Measurements from ENCODE around the gene RFC2. TPM values are rescaled to one million over a fixed set of nuclear protein-coding genes. Genes with fewer than 3 reads are reported as not detected.

RFC2 gene
- polyA plus RNA-seq, 2 of the 4 experiments (the other 2 are of a cell fraction), result 44.6 to 71.2 TPM

DNA sequence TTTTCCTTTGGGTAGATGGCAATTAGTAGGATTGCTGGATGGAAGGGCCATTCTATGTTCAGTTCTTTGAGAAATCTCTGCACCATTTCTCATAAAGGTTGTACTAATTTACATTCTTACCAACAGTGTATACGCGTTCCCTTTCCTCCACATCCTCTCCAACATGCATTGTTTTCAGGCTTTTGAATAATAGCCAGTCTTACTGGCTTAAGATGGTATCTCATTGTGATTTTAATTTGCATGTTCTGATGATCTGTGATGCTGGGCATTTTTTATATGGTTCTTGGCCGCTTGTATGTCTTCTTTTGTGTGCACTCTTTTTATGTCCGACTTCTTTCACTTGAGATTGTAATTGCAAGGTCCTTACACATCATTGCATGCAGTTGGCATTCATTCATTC, 46.7 kb upstream of the RFC2 start (continued):
- TF ChIP-seq BHLHE40 (IDR thresholded peaks at IDR 0.05; ENCODE audit: low read depth, low read length) (no peak), POLR2AphosphoS2 (conservative IDR thresholded peaks at IDR 0.05; ENCODE audit: low read length) (no peak), HOXB5 (CRISPR knock-in tag; IDR thresholded peaks at IDR 0.05) (no peak)

DNA sequence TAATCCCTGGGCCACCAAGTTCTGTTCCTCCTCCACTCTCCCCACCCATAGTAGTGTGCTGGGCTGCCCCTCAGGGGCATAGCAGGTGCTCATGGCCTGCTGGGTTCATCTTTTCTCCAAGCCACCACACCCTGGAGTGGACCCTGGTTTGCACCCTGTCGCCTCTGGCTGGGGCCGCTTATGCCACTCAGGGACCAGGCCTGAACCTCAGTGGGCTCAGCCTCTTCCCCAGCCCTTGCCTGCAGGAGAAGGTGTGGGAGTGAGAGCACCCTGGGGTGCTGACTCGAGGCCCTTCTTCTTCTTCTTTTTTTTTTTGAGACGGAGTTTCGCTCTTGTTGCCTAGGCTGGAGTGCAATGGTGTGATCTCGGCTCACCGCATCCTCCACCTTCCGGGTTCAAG, 45.2 kb upstream of the RFC2 start:
- ATAC-seq (no peak), FAIRE-seq (no peak), DNase-seq (ENCODE audit: low read depth in 1 of 2, low spot score in 1 of 2) (no peak)
- no peak overlapping the region for H3K27ac ChIP-seq
- ChIA-PET CTCF (no interaction called here), POLR2A (no interaction called here)
- 96% methylated on average over 8 of the region's 8 CpGs for WGBS (ENCODE audit: missing lambda C conversion rate)
- H3K9me3 ChIP-seq, result no peaks in the 10 kb centered on the region
- H3K4me1 ChIP-seq, result peaks cover 13% of the 10 kb centered on the region
- H3K4me2 ChIP-seq, result no peak overlapping the region
- TF ChIP-seq NR3C1 (IDR thresholded peaks at IDR 0.05) (no peak), TP53 (CRISPR knock-in tag; IDR thresholded peaks at IDR 0.05) (no peak), RCOR1 (IDR thresholded peaks at IDR 0.05; ENCODE audit: low read depth, low read length) (no peak)
- TF ChIP-seq, protein P1, sequence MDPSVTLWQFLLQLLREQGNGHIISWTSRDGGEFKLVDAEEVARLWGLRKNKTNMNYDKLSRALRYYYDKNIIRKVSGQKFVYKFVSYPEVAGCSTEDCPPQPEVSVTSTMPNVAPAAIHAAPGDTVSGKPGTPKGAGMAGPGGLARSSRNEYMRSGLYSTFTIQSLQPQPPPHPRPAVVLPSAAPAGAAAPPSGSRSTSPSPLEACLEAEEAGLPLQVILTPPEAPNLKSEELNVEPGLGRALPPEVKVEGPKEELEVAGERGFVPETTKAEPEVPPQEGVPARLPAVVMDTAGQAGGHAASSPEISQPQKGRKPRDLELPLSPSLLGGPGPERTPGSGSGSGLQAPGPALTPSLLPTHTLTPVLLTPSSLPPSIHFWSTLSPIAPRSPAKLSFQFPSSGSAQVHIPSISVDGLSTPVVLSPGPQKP (IDR thresholded peaks at IDR 0.05; ENCODE audit: low read depth, low read length), result no peak
- no peak overlapping the region for H3K4me3 ChIP-seq

DNA sequence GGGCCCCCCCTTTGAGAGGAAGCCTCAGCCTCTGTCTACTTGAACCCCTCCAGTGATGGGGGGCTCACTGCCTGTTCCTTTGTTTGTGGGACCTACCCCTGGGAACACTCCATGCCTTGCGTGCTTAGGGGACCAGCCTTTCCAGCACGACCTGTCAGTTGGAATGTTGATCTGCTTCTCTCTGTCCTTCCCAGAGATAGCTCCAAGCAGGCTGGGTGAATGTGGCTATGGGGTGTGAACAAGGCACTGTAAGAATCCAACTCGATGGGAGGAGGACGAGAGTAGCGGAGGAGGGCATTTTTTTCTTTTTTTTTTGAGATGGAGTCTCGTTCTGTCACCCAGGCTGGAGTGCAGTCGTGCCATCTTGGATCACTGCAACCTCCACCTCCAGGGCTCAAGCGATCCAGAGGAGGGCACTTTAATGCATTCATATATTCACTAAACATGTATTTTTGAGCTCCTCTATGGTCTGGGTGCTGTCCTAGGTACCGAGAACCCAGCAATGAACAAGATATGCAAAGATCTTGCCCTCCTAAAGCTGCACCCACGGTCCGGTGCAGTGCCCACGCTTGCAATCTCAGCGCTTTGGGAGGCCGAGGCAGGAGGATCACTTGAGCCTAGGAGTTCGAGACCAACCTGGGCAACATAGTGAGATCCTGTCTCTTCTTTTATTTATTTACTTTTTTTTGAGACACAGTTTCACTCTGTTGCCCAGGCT, 43.5 kb upstream of the RFC2 start:
- DNase-seq (ENCODE audit: low read depth in 1 of 2, low spot score in 1 of 2) (no peak), ATAC-seq (no peak), FAIRE-seq (no peak)
- no peak overlapping the region for H3K4me2 ChIP-seq
- TF ChIP-seq, protein P2, sequence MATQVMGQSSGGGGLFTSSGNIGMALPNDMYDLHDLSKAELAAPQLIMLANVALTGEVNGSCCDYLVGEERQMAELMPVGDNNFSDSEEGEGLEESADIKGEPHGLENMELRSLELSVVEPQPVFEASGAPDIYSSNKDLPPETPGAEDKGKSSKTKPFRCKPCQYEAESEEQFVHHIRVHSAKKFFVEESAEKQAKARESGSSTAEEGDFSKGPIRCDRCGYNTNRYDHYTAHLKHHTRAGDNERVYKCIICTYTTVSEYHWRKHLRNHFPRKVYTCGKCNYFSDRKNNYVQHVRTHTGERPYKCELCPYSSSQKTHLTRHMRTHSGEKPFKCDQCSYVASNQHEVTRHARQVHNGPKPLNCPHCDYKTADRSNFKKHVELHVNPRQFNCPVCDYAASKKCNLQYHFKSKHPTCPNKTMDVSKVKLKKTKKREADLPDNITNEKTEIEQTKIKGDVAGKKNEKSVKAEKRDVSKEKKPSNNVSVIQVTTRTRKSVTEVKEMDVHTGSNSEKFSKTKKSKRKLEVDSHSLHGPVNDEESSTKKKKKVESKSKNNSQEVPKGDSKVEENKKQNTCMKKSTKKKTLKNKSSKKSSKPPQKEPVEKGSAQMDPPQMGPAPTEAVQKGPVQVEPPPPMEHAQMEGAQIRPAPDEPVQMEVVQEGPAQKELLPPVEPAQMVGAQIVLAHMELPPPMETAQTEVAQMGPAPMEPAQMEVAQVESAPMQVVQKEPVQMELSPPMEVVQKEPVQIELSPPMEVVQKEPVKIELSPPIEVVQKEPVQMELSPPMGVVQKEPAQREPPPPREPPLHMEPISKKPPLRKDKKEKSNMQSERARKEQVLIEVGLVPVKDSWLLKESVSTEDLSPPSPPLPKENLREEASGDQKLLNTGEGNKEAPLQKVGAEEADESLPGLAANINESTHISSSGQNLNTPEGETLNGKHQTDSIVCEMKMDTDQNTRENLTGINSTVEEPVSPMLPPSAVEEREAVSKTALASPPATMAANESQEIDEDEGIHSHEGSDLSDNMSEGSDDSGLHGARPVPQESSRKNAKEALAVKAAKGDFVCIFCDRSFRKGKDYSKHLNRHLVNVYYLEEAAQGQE (IDR thresholded peaks at IDR 0.05), result peak; percentile 60; the same call in 1 of the 2 replicates
- no peak for TF ChIP-seq RARB (CRISPR knock-in tag; IDR thresholded peaks at IDR 0.05)
- TF ChIP-seq RFX5 (IDR thresholded peaks at IDR 0.05), result no peak
- TF ChIP-seq EHMT2 (IDR thresholded peaks at IDR 0.05; ENCODE audit: low read depth), result no peak
- peaks cover 21% of the 10 kb centered on the region for H3K4me1 ChIP-seq
- no peak overlapping the region for H3K4me3 ChIP-seq
- 95% methylated on average over 15 of the region's 15 CpGs for WGBS (ENCODE audit: missing lambda C conversion rate)
- no peak overlapping the region for H3K27ac ChIP-seq
- CTCF ChIA-PET, result interaction anchor here (0.5 to 2.5 kb wide), 5 partner anchors 22 to 1880 kb away, joined by 3 to 12 read pairs (median 4); no protein-coding TSS in a partner anchor
- H3K9me3 ChIP-seq, result no peaks in the 10 kb centered on the region
- POLR2A ChIA-PET, result interaction anchor here (0.5 kb wide), 1 partner anchor 85 kb away, joined by 5 read pairs; no protein-coding TSS in a partner anchor

DNA sequence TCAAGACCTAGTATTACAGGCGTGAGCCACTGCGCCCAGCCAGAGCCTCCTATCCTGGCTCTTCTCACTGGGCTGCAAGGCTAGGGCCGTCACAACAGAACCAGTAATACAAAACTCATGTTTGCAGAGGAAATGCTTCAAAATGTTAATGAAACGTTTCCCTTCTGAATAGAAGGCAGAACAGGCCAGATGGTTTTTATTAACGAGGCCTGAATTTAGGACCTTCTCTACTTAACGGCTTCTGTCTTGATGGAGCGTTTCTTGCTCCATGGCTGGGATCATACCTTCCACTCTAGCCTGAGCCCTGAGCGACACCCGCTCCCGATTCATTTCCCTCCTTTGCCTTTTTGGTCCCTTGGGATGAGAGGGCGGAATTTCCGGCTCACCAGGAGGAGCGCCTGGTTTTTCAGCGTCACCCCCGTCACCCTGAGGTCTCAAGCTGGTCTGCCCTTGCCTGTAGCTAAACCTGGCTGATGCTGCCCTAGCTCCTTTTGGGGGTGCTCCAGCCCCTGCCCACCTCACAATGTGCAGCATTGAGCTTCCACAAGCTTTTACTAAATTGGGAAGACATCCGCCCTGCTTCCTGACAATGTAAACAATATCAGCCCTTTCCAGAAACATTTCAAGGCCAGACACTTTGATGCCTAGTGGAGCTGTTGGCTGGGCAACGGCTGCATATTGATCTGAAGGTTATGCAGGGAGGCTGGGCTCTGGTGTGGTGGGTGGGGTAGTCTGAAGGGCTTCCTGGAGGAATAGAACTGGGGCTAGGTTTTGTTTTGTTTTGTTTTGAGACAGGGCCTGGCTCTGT, 40.2 kb upstream of the RFC2 start:
- TF ChIP-seq, protein P3, sequence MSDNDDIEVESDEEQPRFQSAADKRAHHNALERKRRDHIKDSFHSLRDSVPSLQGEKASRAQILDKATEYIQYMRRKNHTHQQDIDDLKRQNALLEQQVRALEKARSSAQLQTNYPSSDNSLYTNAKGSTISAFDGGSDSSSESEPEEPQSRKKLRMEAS (IDR thresholded peaks at IDR 0.05), result no peak
- TF ChIP-seq HEYL (CRISPR knock-in tag; IDR thresholded peaks at IDR 0.05) (no peak), GATA3 (IDR thresholded peaks at IDR 0.05; ENCODE audit: borderline replicate concordance) (no peak), MYC (IDR thresholded peaks at IDR 0.05; ENCODE audit: borderline replicate concordance, low read length) (no peak), JUN (IDR thresholded peaks at IDR 0.05) (no peak), RFX5 (IDR thresholded peaks at IDR 0.05) (no peak), RAD21 (conservative IDR thresholded peaks at IDR 0.05 in 1 of 2, IDR thresholded peaks at IDR 0.05 in 1 of 2) (no peak), ZSCAN20 (CRISPR knock-in tag; IDR thresholded peaks at IDR 0.05) (no peak), FOXS1 (CRISPR knock-in tag; IDR thresholded peaks at IDR 0.05) (no peak)
- TF ChIP-seq, protein P4, sequence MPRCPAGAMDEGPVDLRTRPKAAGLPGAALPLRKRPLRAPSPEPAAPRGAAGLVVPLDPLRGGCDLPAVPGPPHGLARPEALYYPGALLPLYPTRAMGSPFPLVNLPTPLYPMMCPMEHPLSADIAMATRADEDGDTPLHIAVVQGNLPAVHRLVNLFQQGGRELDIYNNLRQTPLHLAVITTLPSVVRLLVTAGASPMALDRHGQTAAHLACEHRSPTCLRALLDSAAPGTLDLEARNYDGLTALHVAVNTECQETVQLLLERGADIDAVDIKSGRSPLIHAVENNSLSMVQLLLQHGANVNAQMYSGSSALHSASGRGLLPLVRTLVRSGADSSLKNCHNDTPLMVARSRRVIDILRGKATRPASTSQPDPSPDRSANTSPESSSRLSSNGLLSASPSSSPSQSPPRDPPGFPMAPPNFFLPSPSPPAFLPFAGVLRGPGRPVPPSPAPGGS (IDR thresholded peaks at IDR 0.05), result no peak
- ATAC-seq (no peak), FAIRE-seq (no peak), DNase-seq (ENCODE audit: low read depth in 1 of 2, low spot score in 1 of 2) (no peak)
- ChIA-PET CTCF (interaction anchor here (1.3 to 3.0 kb wide), 3 partner anchors 68 to 107 kb away, joined by 3 to 17 read pairs (median 5); no protein-coding TSS in a partner anchor), POLR2A (interaction anchor here (0.6 kb wide), 1 partner anchor 119 kb away, joined by 4 read pairs; no protein-coding TSS in a partner anchor)
- peaks cover 44% of the 10 kb centered on the region for H3K4me1 ChIP-seq
- no peaks in the 10 kb centered on the region for H3K9me3 ChIP-seq
- WGBS (ENCODE audit: missing lambda C conversion rate), result 83% methylated on average over 17 of the region's 17 CpGs
- peak overlapping the region; percentile 24; the same call in 1 of the 3 replicates for H3K4me2 ChIP-seq
- no peak overlapping the region for H3K4me3 ChIP-seq
- peak overlapping the region in 1 of 2 experiments; percentile 40; a peak in 3 of 6 replicates for H3K27ac ChIP-seq
